H1 (cell line): ENCODE measurements around the gene GALNT18. TPM values are rescaled to one million over a fixed set of nuclear protein-coding genes. Genes with fewer than 3 reads are reported as not detected.

Source experiments
- CTCF ChIA-PET: fragments of 300-600 bp; sonication (Branson Sonifier 250); formaldehyde crosslinking; loops from one replicate; lab custom pipeline; 2021; ENCODE audit not compliant: partially characterized antibody; lab: Charles Lee
- POLR2A ChIA-PET: fragments of 300-600 bp; sonication (Branson Sonifier 250); formaldehyde crosslinking; loops from one replicate; lab custom pipeline; 2021; ENCODE audit warnings: inconsistent platforms; ENCODE audit not compliant: partially characterized antibody; lab: Charles Lee
- DNase-seq, 2 experiments: peaks; one replicate each; pipeline versions ENCODE4 v3.0.0 to v3.0.0-alpha.2; 2010 to 2022; ENCODE audit warnings: low spot score in 2 of 2, low read depth in 1 of 2, mixed read lengths in 1 of 2
- FAIRE-seq: peaks from 2 replicates; lab custom pipeline; 2011; peaks lifted over from hg19 to GRCh38; lab: Jason Lieb, UNC
- H2AFZ ChIP-seq: 2 replicates; pipeline ENCODE4 v1.8.1; 2012; ENCODE audit warnings: low read length, inconsistent platforms
- H2AK5ac ChIP-seq: 2 replicates; pipeline ENCODE4 v1.6.1; 2013; ENCODE audit warnings: low read depth, low read length
- H2BK120ac ChIP-seq: replicated peaks from 2 replicates; pipeline ENCODE3; 2013; ENCODE audit warnings: low read depth, low read length, inconsistent platforms
- H2BK12ac ChIP-seq: 2 replicates; pipeline ENCODE4 v1.6.1; 2013; ENCODE audit warnings: low read depth, low read length
- H2BK15ac ChIP-seq: 2 replicates; pipeline ENCODE4 v1.6.1; 2013; ENCODE audit warnings: low read length
- H2BK20ac ChIP-seq: 2 replicates; pipeline ENCODE4 v1.6.1; 2013; ENCODE audit warnings: low read length
- H2BK5ac ChIP-seq: 2 replicates; pipeline ENCODE4 v1.6.1; 2013; ENCODE audit warnings: low read depth, low read length
- H3K14ac ChIP-seq: 2 replicates; pipeline ENCODE4 v1.6.1; 2013; ENCODE audit warnings: inconsistent platforms; ENCODE audit not compliant: insufficient read length
- H3K18ac ChIP-seq: 2 replicates; pipeline ENCODE4 v1.6.1; 2013; ENCODE audit warnings: low read length; ENCODE audit errors: extremely low read depth
- H3K23ac ChIP-seq: 2 replicates; pipeline ENCODE4 v1.6.1; 2013; ENCODE audit warnings: inconsistent platforms; ENCODE audit not compliant: insufficient read length
- H3K23me2 ChIP-seq: 2 replicates; pipeline ENCODE4 v1.6.1; 2013; ENCODE audit warnings: low read depth, low read length
- H3K27ac ChIP-seq: 2 replicates; pipeline ENCODE4 v1.6.1; 2011; ENCODE audit warnings: low read depth, low read length, inconsistent platforms
- H3K27me3 ChIP-seq, 4 experiments: replicated peaks in 1 of 4; 1 replicate in 1 of 4; 2 replicates in 3 of 4; pipeline versions ENCODE4 v1.6.1 to v1.8.1; 2011 to 2013; ENCODE audit warnings: low read length in 3 of 4, mild to moderate bottlenecking in 3 of 4, inconsistent platforms in 2 of 4, mixed read lengths in 2 of 4, moderate library complexity in 1 of 4; ENCODE audit not compliant: control insufficient read depth in 3 of 4, insufficient read depth in 3 of 4; ENCODE audit errors: extremely low read depth in 1 of 4
- H3K36me3 ChIP-seq, 4 experiments: 2 replicates each; pipeline versions ENCODE4 v1.6.1 to v1.8.1; 2011 to 2013; ENCODE audit warnings: mild to moderate bottlenecking in 4 of 4, low read length in 3 of 4, moderate library complexity in 2 of 4, control low read depth in 1 of 4, inconsistent platforms in 1 of 4; ENCODE audit not compliant: insufficient read depth in 4 of 4, control insufficient read depth in 2 of 4
- H3K4ac ChIP-seq: replicated peaks from 2 replicates; pipeline ENCODE3; 2013; ENCODE audit warnings: low read length, low read depth, mixed read lengths, inconsistent platforms; ENCODE audit not compliant: insufficient read length
- H3K4me1 ChIP-seq, 4 experiments: replicated peaks in 1 of 4; 1 replicate in 1 of 4; 2 replicates in 3 of 4; pipeline versions ENCODE4 v1.6.1 to v1.8.1; 2011 to 2013; ENCODE audit warnings: low read length in 3 of 4, inconsistent platforms in 2 of 4, mixed read lengths in 1 of 4; ENCODE audit not compliant: insufficient read depth in 4 of 4, control insufficient read depth in 3 of 4
- H3K4me2 ChIP-seq, 2 experiments: 2 replicates each; pipeline versions ENCODE4 v1.6.1 to v1.8.1; 2011 to 2013; ENCODE audit warnings: low read depth in 2 of 2, low read length in 2 of 2, control low read depth in 1 of 2, inconsistent platforms in 1 of 2, mild to moderate bottlenecking in 1 of 2; ENCODE audit not compliant: insufficient read depth in 1 of 2
- H3K4me3 ChIP-seq, 4 experiments: fragments of 200-600, 300-600 bp in 1 of 4; sonication (generic), shearing (Covaris generic), sonication (Bioruptor Twin) in 1 of 4; 2 replicates each; pipeline versions ENCODE4 v1.5.1 to v1.8.1; 2011 to 2016; ENCODE audit warnings: low read length in 4 of 4, low read depth in 3 of 4, control low read depth in 2 of 4, inconsistent platforms in 2 of 4, mild to moderate bottlenecking in 2 of 4, mixed read lengths in 1 of 4, moderate library complexity in 1 of 4; ENCODE audit not compliant: insufficient read depth in 2 of 4; ENCODE audit errors: extremely low read depth in 1 of 4
- H3K56ac ChIP-seq: replicated peaks from 2 replicates; pipeline ENCODE3; 2013; ENCODE audit warnings: low read depth, mild to moderate bottlenecking, mixed read lengths, low read length, inconsistent platforms; ENCODE audit not compliant: insufficient read length
- H3K79me1 ChIP-seq: 2 replicates; pipeline ENCODE4 v1.6.1; 2013; ENCODE audit warnings: low read depth, low read length, control low read depth
- H3K79me2 ChIP-seq, 2 experiments: 2 replicates each; pipeline versions ENCODE4 v1.6.1 to v1.8.1; 2012 to 2013; ENCODE audit warnings: low read length in 2 of 2, mild to moderate bottlenecking in 2 of 2, inconsistent platforms in 1 of 2; ENCODE audit not compliant: insufficient read depth in 2 of 2, control insufficient read depth in 1 of 2
- H3K9ac ChIP-seq, 4 experiments: replicated peaks in 1 of 4; 1 replicate in 1 of 4; 2 replicates in 3 of 4; pipeline versions ENCODE4 v1.6.1 to v1.8.1; 2011 to 2013; ENCODE audit warnings: low read depth in 3 of 4, low read length in 3 of 4, control low read depth in 2 of 4, mild to moderate bottlenecking in 2 of 4, moderate library complexity in 2 of 4, inconsistent platforms in 1 of 4; ENCODE audit errors: extremely low read depth in 1 of 4
- H3K9me3 ChIP-seq, 2 experiments: 2 replicates each; pipeline versions ENCODE4 v1.6.1 to v1.8.1; 2012 to 2013; ENCODE audit warnings: mild to moderate bottlenecking in 2 of 2, moderate library complexity in 2 of 2, control low read depth in 1 of 2, inconsistent platforms in 1 of 2, low read depth in 1 of 2, low read length in 1 of 2, mixed read lengths in 1 of 2; ENCODE audit not compliant: insufficient read depth in 2 of 2
- H4K20me1 ChIP-seq, 2 experiments: replicated peaks in 1 of 2; 2 replicates each; pipeline versions ENCODE3 to v1.8.1; 2011 to 2013; ENCODE audit warnings: inconsistent platforms in 2 of 2, low read length in 2 of 2, mild to moderate bottlenecking in 1 of 2; ENCODE audit not compliant: insufficient read depth in 2 of 2, control insufficient read depth in 1 of 2
- H4K5ac ChIP-seq: 2 replicates; pipeline ENCODE4 v1.6.1; 2013; ENCODE audit warnings: low read length, low read depth, mixed read lengths, inconsistent platforms; ENCODE audit not compliant: insufficient read length
- H4K8ac ChIP-seq: 2 replicates; pipeline ENCODE4 v1.8.0; 2013; ENCODE audit warnings: mild to moderate bottlenecking, moderate library complexity, low read length, inconsistent platforms; ENCODE audit not compliant: insufficient read depth; ENCODE audit errors: extremely low read depth
- H4K91ac ChIP-seq: replicated peaks from 2 replicates; pipeline ENCODE3; 2013; ENCODE audit warnings: low read length, mixed read lengths, inconsistent platforms; ENCODE audit not compliant: insufficient read length
- CREB1 ChIP-seq: IDR thresholded peaks from 2 replicates; pipeline ENCODE4 v1.6.1; 2012; ENCODE audit warnings: inconsistent platforms
- CTCF ChIP-seq, 3 experiments: IDR thresholded peaks; 1 replicate in 2 of 3; 2 replicates in 1 of 3; pipeline versions ENCODE4 v1.5.1 to v1.6.1; 2011; ENCODE audit warnings: low read length in 3 of 3, mild to moderate bottlenecking in 3 of 3, inconsistent platforms in 2 of 3, low read depth in 1 of 3, moderate library complexity in 1 of 3; ENCODE audit not compliant: insufficient read depth in 1 of 3; ENCODE audit errors: control extremely low read depth in 1 of 3
- RAD21 ChIP-seq, 2 experiments: IDR thresholded peaks in 1 of 2; conservative IDR thresholded peaks in 1 of 2; 2 replicates each; pipeline ENCODE4 v1.6.1; 2011; ENCODE audit warnings: low read depth in 2 of 2, low read length in 2 of 2, improper control_type of control experiment in 1 of 2, inconsistent platforms in 1 of 2, mild to moderate bottlenecking in 1 of 2, moderate library complexity in 1 of 2
- WGBS, 2 experiments: shearing (Covaris generic) in 1 of 2; methylation state at CpG; one replicate each; pipeline versions ENCODE4 v1.1.6 to v1.1.7; 2013 to 2015; ENCODE audit warnings: low lambda C conversion rate in 2 of 2, mixed read lengths in 2 of 2, inconsistent platforms in 1 of 2, low coverage in 1 of 2, missing lambda C conversion rate in 1 of 2; ENCODE audit not compliant: insufficient replicate concordance in 2 of 2, insufficient coverage in 1 of 2, insufficient read length in 1 of 2; ENCODE audit errors: extremely low coverage in 1 of 2, missing lambda C conversion rate in 1 of 2; 5-methylcytosine and 5-hydroxymethylcytosine counted together
- polyA plus RNA-seq, 7 experiments: library from polyadenylated mRNA; depleted of rRNA in 3 of 7; stranded (reverse) in 5 of 7; unstranded in 2 of 7; fragments of >200 nt in 5 of 7; fragments of 200-250 nt in 2 of 7; gene quantifications; 1 replicate in 5 of 7; 2 replicates in 1 of 7; 4 replicates in 1 of 7; pipeline versions ENCODE4 v1.2.1 to v1.2.3, GENCODE V29; 2011 to 2013; ENCODE audit warnings: missing spikeins in 2 of 7, mixed read lengths in 2 of 7
- total RNA-seq: library from RNA; stranded (reverse); fragmentation: NEBNext Ultra II Directional; extraction: Animal tissue kit (Norgen Biotek cat#: 25700); gene quantifications from 2 replicates; pipeline ENCODE4 v1.2.1, GENCODE V29; 2021

GALNT18 gene
- total and polyA plus RNA-seq, 2 of the 8 experiments (the other 6 are each of a cell fraction or from before 2014, with no cell fraction given) = 6.0 to 9.4 TPM

GRCh38 chr11:11335043-11335442, 286.8 kb downstream of the GALNT18 start:
- Histone ChIP-seq H2BK5ac (no peak overlapping the region), H3K79me2 (no peaks in the 10 kb centered on the region), H3K27ac (no peak overlapping the region), H3K4ac (no peak overlapping the region), H3K18ac (no peak overlapping the region), H3K56ac (no peak overlapping the region), H3K4me3 (no peak overlapping the region), H3K79me1 (no peaks in the 10 kb centered on the region), H3K9me3 (no peaks in the 10 kb centered on the region), H4K20me1 (no peaks in the 10 kb centered on the region), H3K4me1 (peaks cover 0 to 3% (median under 1%) of the 10 kb centered on the region in 4 experiments; a peak in 3 of 7 replicates), H2AK5ac (no peak overlapping the region), H2BK120ac (no peak overlapping the region), H3K36me3 (no peaks in the 10 kb centered on the region), H2BK15ac (no peak overlapping the region), H2AFZ (no peak overlapping the region), H3K23ac (no peak overlapping the region), H3K9ac (no peak overlapping the region), H3K4me2 (no peak overlapping the region), H4K8ac (no peak overlapping the region), H3K27me3 (no peaks in the 10 kb centered on the region)
- CTCF ChIA-PET = interaction anchor here (1.2 to 1.6 kb wide), 4 partner anchors 8 to 452 kb away, joined by 3 to 6 read pairs (median 5); no protein-coding TSS in a partner anchor
- WGBS, 2 experiments = 75% methylated on average over 2 of the region's 2 CpGs; no CpG with 5 or more reads in 1 of the 2 experiments
- no peak for FAIRE-seq
- TF ChIP-seq RAD21 (IDR thresholded peaks at IDR 0.05 in 1 of 2, conservative IDR thresholded peaks at IDR 0.05 in 1 of 2; ENCODE audit: low read depth in 2 of 2, low read length in 2 of 2) (peak; percentile 8 to 29; a peak in 3 of 4 replicates), CREB1 (no peak), CTCF (IDR thresholded peaks at IDR 0.05; ENCODE audit: control extremely low read depth in 1 of 3, insufficient read depth in 1 of 3, low read depth in 1 of 3, low read length in 3 of 3) (peak in 2 of 3 experiments; percentile 6 to 16; a peak in 1 of 4 replicates)
- TF ChIP-seq, all 59 proteins: peak for 2
- no peak for DNase-seq
- H3K23me2 ChIP-seq = no peaks in the 10 kb centered on the region
- H4K91ac ChIP-seq = no peak overlapping the region
- H2BK20ac ChIP-seq = no peak overlapping the region
- POLR2A ChIA-PET = no interaction called here
- H3K14ac ChIP-seq = no peak overlapping the region
- no peak overlapping the region for H2BK12ac ChIP-seq
- no peak overlapping the region for H4K5ac ChIP-seq
